ENCODE results near the gene HS6ST2.

HS6ST2 gene

GRCh38 chrX:132665676-132666075 is 292.8 kb downstream of the HS6ST2 start:
- DNase-seq = no peak

GRCh38 chrX:132664273-132664672 is 294.2 kb downstream of the HS6ST2 start:
- no peak for DNase-seq

DNA sequence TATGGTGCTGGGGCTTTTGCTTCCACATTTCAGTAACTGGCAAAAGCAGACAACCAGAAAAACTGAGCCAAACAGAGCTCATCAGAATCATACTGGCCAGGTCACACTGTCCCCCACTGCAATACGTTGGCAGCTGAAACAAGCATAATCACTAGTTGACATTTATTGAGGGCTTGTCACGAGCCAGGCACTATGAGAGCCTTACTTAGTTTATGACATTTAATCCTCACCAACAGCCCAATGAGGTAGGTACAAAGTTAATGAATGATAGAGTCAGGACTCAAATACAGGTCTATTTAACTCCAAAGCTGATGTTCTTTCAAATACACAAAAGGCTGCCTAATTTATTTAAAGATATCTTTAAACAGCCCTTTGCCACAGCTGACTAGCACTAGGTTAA is 295.6 kb downstream of the HS6ST2 start:
- DNase-seq = no peak

DNA sequence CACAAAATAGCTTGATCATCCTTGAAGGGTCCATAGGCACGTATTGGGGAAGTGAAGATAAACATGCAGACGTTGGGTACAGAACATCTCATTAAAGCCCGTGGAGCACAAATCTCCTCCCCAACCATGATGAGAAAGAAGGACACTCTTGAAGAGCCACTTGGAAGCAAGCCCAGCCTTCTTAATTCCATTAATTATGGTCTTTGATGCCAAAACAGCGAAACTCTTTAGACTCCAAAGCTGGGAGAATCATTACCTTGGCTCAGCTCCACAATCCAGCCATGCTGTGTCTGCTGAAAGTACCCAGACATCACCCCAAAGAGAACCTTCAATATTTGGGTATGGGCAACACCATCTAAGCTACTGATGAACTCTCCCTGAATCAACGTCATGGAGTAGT is 300.6 kb downstream of the HS6ST2 start:
- peak; percentile 78 for DNase-seq

DNA sequence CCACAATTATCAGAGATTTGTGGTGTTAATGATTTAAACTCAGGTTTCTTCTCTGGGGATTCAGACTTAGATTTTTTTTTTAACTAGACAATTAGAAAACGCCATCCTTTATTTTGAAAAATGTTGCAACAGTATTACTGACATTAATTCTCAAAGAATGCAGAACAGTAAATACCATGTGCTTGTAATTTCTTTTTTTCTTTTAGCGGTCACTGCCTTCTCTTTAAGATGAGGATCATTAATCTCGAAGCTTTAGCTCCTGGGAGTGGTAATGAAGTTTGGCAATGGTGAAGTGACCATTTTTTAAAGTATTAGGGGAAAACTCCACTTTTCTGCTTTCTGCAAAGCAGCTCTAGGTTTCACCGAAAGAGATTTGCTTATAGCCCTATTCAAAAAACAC is 305.6 kb downstream of the HS6ST2 start:
- no peak for DNase-seq

GRCh38 chrX:132651421-132652086 is 306.9 kb downstream of the HS6ST2 start:
- no peak for DNase-seq

- no peak for DNase-seq
Observed at GRCh38 chrX:132648895-132649294, 309.5 kb downstream of the HS6ST2 start.

DNA sequence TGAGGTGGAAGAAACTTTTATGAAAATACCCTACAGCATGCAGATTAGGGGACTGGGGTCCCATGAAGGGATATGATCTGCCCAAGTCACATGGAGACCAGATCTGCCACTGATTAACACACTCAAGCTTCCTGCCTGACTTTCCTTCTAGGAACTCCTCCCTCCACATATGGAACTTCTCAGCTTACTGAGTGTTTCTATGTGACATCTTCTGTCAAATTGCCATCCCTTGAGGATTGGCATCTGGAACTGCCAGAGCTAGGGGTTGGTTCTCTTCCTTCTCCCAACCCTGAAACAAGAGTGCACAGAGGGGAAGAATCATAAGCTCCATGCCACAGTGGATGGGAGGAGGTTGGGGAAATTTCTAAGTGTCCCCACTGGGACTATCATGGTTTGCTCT is 319.0 kb downstream of the HS6ST2 start:
- no peak for DNase-seq

- DNase-seq = no peak
Observed at GRCh38 chrX:132638313-132638712, 320.1 kb downstream of the HS6ST2 start.

DNA sequence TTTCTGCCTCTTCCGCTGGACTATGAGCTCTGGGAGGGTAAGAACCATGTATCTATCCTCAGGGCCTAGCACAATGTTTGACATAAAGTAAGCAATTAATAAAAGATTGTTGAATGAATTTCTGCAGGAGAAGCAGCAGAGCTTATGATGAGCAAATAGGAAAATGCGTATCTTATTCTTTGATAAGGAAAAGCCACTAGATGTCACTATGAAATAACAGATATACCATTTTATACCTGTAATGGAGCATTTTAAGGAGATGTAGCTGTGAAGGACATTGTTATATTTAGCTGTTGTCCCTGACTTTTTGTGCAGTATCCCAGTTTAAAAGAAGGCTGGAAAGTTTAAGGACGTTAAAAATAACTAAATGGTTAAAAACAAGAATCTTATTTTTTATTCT is 322.3 kb downstream of the HS6ST2 start:
- DNase-seq = peak; percentile 34

GRCh38 chrX:132634521-132634920 is 323.9 kb downstream of the HS6ST2 start:
- DNase-seq = no peak

DNA sequence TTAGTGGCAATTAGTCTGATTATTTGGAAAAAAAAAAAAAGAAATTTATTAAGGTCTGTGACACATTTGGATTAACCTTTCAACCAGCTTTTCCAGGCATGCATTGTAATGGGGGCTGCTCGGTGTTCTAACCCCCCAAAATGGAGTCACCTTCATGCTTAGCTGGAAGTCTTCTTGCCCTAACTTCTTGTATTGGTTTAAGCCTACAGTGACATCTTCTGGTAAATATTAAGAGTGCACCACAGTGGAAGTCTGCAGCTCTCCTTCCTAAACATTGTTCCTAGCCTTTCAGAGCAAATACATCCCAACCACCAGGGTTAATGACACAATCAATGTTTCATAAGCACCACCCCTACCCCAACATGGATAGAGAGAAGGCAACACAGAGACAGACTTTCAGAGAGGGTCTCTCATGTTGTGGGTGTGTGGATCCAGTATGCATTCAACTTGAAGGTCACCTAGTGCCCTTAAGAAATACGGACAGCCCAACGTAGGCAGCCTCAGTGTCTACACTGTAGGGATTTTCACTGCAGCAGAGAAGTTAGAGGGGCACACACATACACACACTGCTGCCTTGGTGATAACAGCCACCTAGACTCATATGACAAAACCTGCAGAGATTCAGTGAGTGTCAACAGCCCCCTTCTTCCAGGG is 326.7 kb downstream of the HS6ST2 start:
- peak; percentile 50 for DNase-seq

GRCh38 chrX:132624466-132624865 is 334.0 kb downstream of the HS6ST2 start:
- no peak for DNase-seq

- DNase-seq = no peak
Observed at GRCh38 chrX:132623942-132624341, 334.5 kb downstream of the HS6ST2 start.

DNA sequence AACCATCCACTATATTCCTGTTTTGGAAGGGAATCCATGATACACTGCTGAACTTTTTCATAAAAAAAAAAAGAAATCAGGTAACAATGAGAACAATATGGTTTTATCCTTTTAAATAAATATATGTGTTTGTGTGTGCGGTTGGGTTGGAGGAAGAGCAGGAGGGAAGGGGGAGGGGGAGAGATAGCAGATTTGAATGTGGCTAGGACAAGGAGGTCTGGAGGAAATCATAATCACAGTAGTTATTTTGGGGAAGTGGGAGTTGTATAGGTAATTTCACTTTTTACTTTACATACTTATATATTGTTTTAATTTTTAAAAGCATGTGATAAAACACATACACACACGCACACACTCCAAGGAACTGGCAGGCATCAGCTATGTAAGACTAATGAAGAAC is 335.1 kb downstream of the HS6ST2 start:
- DNase-seq = no peak

DNA sequence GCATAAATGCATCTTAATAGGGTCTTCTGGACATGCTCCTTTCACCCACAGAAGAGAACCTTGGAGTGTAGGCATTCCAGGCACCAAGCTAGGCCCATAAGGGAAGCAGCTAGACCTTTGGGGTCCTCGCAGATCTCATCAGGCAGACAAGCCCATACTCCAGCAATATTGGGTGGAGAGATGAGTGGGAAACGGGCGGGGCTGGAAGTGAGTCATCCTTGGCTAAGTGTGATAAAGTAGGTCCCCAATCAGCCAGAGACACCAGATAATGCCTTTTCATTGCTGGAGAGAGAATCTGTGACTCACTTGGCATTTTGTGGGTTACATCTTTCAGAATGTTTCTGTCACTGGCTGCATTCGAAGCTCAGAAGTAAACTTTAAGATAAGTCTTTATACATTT is 336.3 kb downstream of the HS6ST2 start:
- DNase-seq = no peak

DNA sequence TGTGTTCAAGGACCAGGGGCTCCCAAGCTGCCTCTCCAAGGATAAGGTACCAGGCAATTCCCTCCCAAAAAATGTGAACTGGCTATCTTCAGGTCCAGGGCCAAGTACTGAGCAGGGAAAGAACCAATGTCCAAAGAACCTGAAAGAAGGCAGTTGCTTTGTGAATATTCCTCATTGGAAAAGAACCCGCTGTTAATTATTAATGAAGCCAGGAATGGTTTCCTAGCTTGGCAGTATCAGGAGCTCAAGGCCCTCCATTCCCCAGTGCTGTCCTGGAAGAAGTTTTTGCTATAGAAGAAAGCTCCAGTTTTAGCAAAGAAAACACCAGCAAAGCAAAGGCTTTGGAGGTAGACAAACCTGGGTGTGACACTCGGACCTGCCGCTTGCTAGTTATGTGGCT is 339.6 kb downstream of the HS6ST2 start:
- no peak for DNase-seq

DNA sequence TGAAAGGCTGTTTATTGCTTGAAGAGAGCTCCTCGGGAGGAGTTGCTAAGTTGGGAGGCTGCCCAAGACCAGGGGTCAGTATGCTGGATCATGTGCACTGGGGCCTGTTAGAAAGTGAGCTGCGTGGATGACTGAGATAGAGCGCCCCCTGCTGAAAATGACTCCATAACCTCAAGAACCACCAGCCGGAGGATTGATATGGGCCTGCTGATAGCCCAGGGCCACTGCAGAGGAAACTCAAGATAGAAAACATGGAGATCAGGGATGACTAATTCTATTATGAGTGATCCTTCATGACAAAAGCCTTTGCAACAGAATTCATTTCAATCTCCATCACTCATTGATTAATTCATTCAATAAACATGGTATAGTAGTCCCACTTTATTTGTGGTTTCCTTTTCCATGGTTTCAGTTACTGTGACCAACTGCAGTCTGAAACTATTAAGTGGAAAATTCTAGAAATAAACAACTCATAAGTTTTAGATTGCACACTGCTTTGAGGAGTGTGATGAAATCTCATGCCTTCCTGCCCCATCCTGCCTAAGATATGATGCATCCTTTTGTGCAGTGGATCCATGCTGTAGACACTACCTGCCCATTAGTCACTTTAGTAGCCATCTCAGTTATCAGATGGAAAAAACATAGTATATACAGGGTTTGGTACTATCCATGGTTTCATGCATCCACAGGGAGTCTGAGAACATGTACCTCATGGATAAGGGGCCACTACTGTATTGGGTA is 342.9 kb downstream of the HS6ST2 start:
- peak; percentile 15 for DNase-seq

- DNase-seq = peak; percentile 15
Observed at GRCh38 chrX:132614297-132614696, 344.1 kb downstream of the HS6ST2 start.

DNA sequence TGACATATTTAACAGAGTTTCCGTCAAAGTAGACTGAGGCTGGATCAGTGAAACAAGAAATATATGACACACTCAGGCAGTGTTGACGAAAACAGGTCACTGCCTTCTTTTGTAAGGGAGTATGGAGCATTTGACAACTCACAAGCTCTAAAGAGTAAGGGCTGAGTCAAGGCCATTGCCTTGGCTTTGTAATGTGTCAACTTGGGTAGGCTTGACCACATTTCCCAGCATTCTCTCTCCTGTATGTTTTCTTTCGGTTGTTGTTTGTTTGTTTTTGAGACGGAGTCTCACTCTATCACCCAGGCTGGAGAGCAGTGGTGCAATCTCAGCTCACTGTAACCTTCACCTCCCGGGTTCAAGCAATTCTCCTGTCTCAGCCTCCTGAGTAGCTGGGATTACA is 344.6 kb downstream of the HS6ST2 start:
- DNase-seq = no peak

DNA sequence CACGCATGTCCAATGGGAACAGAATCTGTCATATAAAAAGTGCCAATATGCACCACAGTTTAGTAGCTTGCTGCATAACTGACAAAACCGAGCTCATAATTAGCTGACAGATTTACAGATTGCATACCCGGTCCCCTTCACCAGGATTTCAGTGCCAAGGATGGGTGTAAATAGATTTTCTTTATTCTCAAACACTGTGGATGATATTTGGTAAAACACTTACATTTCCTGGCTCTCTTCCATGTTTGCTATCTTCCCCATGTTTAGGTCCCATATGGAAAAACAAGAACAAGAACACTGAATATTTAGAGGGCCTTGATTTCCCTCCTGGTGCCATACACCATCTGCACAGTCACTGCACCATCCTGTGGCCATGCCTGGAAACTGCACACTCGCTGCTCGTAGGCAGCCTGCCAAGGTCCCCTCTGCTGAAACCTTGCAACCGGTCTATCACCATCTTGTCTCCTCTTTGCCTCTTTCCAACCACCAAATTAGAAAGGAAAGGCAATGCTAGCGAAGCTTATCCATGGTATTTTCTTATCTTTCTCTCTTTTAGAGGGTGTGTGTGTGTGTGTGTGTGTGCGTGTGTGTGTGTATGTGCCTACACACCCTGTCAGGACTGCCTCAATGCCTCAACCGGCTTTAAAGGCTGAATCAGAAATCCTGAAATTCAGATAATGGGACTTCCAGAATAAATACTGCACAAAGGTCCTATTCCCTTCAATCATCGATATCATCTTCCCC is 345.4 kb downstream of the HS6ST2 start:
- peak; percentile 65 for DNase-seq

GRCh38 chrX:132610536-132610935 is 347.9 kb downstream of the HS6ST2 start:
- DNase-seq = no peak

DNA sequence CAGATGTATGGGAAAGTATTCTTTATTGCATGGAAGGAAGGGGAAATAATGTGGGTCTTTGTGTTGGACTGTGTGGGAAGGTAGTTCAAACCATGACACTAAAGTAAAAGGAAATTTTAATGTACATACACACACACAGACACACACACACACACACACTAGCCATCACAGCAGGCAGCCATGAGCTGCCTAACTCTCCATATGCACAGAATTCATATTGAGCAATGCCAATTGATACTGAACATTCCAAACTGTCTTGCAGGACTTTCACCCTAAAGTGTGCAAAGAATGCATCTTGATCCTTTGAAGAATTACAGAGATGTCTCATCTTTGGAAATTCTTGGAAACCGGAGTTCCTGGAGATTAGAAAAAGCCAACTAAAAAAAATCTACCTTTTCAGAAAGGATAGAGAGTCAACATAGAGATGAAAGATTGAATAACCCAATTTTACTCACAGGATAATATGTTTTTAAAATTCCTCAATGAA is 349.0 kb downstream of the HS6ST2 start:
- DNase-seq = no peak
